Cardiac fibroblast (primary cell): Measurements from ENCODE around the gene GPC1.

Experiments used
- DNase-seq, 2 donors: peaks; one replicate each; pipeline versions ENCODE4 v3.0.0 to v3.0.0-alpha.2; 2010; ENCODE audit warnings: low read depth in 2 of 2
- H3K4me3 ChIP-seq, 2 donors: replicated peaks in 1 of 2; 1 replicate in 1 of 2; 2 replicates in 1 of 2; pipeline ENCODE4 v1.5.1; 2011; ENCODE audit warnings: low read depth in 2 of 2, low read length in 2 of 2, mild to moderate bottlenecking in 2 of 2, moderate library complexity in 1 of 2
- TF ChIP-seq, protein P1 (sequence below): IDR thresholded peaks from one replicate; pipeline ENCODE4 v1.5.1; 2011; ENCODE audit warnings: low read depth, mild to moderate bottlenecking, low read length, inconsistent platforms

The GPC1 gene

DNA sequence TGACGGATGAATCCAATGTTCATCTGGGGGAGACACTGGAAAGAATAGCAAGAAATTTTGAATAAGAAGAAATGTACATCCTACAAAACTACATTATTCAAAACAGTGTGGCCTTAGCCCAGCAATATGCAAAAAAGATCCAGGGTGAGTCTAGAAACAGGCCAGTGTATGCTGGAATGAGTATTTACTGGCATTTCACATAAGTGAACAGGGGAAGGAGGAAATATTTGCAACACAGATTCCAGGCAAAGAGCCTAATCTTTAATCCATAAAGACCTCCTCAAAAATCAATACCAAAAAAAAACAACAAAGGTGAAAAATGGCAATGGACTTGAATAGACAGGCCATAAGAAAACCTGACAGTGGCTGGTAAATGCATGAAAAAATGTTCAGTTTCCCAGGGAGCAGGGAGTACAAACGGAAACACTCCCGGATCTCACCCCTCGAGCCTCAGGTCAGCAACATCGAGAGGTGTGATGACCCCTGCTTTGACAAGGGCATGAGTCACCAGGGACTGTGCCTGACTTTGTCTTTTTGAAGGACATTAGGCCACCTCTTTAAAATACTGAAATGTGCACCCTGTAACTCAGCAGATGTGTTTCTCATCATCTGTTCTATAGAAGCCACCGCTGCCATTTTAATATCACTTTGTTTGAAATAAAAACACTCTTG is 12.7 kb upstream of the GPC1 start:
- DNase-seq: no peak
- H3K4me3 ChIP-seq: no peak overlapping the region
- TF ChIP-seq, protein P1, sequence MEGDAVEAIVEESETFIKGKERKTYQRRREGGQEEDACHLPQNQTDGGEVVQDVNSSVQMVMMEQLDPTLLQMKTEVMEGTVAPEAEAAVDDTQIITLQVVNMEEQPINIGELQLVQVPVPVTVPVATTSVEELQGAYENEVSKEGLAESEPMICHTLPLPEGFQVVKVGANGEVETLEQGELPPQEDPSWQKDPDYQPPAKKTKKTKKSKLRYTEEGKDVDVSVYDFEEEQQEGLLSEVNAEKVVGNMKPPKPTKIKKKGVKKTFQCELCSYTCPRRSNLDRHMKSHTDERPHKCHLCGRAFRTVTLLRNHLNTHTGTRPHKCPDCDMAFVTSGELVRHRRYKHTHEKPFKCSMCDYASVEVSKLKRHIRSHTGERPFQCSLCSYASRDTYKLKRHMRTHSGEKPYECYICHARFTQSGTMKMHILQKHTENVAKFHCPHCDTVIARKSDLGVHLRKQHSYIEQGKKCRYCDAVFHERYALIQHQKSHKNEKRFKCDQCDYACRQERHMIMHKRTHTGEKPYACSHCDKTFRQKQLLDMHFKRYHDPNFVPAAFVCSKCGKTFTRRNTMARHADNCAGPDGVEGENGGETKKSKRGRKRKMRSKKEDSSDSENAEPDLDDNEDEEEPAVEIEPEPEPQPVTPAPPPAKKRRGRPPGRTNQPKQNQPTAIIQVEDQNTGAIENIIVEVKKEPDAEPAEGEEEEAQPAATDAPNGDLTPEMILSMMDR: no peak

DNA sequence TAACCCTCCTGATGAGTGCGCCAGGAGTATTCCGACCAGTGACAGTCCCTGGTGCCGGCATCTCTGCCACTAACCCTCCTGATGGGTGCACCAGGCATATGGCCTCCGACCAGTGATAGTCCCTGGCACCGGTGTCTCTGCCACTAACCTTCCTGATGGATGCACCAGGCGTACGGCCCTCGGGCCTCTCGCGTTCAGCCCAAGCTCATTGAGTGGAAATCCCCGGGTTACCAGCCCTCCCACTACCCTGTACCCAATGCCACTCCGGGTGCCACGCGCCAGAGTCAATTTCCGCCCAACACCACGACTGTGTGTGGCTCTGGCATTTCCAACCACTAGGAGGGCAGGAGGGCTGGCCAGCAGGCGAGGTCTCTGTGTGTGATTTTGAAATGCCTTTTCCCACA is 11.7 kb upstream of the GPC1 start:
- DNase-seq: no peak
- no peak overlapping the region for H3K4me3 ChIP-seq
- TF ChIP-seq, protein P1: no peak

DNA sequence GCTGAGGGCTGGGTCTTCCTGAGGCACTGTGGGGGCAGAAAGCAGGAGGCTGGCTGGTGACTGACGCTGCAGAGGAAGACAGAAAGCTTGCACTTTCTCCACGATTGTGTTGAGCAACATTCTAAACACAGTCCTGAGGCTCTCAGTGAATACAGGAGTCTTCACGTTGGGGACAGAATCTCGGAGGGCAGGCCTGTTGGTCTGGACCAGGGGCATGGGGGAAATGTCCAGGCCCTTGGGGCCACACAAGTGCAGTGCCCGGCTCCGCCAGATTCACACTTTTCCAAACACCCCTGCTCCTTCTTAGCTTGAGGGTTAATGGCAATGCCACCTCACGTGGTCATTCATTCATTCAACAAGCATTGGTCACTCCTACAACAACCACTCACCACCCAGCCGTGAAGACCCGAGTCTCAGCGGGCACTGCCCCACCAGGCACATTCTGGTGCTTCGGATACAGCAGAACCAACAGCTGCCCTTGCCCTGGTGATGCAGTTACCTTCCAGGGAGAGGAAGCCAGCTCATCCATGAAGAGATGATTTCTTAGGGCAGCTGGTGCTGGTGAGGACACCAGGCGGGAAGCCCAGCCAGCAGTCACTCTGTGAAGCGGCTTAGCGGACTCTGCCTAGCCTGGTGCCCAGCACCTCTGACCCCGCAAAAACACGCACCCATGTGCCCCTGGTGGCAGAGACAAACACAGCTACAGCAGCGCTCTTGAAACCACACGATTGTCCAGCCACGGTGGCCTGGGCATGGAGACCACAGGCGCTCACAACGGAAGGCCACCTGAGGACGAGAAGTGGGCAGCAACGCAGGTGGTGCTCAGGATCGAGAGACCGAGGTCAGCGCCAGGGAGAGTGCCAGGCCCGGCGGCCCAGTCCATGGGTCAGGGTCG is 10.9 kb upstream of the GPC1 start:
- no peak overlapping the region for H3K4me3 ChIP-seq
- no peak for DNase-seq
- TF ChIP-seq, protein P1: no peak

DNA sequence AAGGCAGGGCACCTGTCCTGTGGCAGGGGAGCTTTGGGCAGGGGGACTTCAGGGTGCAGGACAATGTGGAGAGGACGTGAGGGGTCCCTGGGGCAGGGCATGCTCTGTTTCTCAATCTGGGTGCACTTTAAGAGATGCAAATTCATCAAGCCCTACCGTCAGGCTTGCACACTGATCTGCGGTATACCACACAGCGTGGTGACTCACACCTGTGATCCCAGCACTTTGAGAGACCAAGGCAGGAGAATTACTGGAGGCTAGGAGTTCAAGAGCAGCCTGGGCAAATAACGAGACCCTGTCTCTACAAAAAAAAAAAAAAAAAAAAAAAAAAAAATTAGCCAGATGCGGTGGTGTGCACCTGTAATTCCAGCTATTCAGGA is 10.2 kb upstream of the GPC1 start:
- TF ChIP-seq, protein P1: no peak
- DNase-seq: no peak
- H3K4me3 ChIP-seq: no peak overlapping the region

DNA sequence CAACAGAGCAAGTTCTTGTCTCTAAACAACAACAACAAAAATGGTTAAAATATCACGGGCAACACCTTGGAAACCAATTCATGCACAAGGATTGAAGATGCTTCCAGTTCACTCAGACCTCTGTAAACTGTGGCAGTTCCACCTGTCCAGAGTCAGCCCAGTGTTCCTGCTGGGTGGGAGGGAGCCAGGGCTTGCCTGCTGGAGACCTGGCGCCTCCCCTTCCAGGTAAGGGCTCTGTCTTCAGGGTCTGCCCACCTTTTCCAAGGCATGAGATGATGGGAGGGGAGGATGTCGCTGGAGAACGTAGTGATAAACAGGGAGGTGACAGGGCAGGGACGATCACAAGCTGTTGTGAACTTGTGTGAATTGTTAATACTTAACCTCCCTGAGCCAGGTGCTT is 9.8 kb upstream of the GPC1 start:
- H3K4me3 ChIP-seq: no peak overlapping the region
- DNase-seq: no peak
- TF ChIP-seq, protein P1: no peak

DNA sequence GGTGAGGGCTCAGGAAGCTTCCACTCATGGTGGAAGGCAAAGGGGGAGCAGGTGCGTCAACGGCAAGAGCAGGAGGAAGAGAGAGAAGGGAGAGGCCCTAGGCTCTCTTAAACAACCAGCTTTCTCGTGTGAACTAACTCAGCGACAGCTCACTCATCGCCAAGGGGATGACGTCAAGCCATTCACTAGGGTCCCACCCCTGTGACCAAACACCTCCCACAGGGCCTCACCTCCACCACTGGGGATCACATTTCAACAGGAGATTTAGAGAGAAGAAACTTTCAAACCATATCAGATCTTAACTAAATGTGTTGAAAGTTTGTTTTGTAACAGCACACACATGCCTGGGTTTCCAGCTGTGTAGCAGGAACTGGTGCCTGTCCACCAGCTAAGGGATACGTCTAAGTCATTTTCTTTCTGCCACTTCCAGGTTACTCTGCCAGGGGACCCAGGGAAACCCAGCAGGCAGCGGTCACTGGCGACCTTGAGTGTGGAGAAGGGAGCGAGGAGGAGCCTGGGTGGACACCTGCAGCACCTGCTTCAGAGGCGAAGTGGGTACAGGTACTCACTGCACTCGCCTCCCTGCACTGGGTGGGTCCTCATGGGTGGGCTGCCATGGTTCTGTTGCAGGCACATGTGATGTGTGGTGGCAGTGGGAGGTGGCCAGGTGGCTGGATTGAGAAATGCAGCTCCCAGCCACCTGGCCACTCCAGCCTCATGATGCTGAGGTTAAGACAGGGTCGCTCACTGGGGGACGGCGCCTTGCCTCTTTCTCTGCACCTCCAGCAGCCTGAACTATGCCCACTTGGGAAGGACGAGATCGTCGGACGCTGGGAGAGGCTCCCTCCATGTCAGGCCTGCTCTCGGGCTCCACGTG is 8.4 kb upstream of the GPC1 start:
- no peak overlapping the region for H3K4me3 ChIP-seq
- peak; percentile 58 to 71 for DNase-seq
- TF ChIP-seq, protein P1: no peak
